Liver (tissue), 9 donors: ENCODE measurements around the gene KHSRP. TPM values are rescaled to one million over a fixed set of nuclear protein-coding genes. Genes with fewer than 3 reads are reported as not detected.

Source experiments
- DNase-seq: peaks from one replicate; pipeline ENCODE4 v3.0.0-alpha.2; 2017; ENCODE audit warnings: low spot score
- H3K27ac ChIP-seq, 2 donors: one replicate each; pipeline ENCODE4 v1.7.0; 2013; ENCODE audit warnings: inconsistent platforms in 2 of 2, low read length in 2 of 2, control low read depth in 1 of 2, low read depth in 1 of 2, mild to moderate bottlenecking in 1 of 2
- H3K27me3 ChIP-seq, 4 donors: one replicate each; pipeline versions ENCODE4 v1.6.1 to v1.7.0; 2013; ENCODE audit warnings: low read length in 3 of 4, inconsistent platforms in 1 of 4, mild to moderate bottlenecking in 1 of 4, moderate library complexity in 1 of 4; ENCODE audit not compliant: control insufficient read depth in 4 of 4, insufficient read depth in 4 of 4
- H3K36me3 ChIP-seq, 4 donors: one replicate each; pipeline versions ENCODE4 v1.6.1 to v1.7.0; 2013; ENCODE audit warnings: low read length in 3 of 4, mild to moderate bottlenecking in 3 of 4, low read depth in 1 of 4, moderate library complexity in 1 of 4; ENCODE audit not compliant: control insufficient read depth in 4 of 4, insufficient read depth in 3 of 4
- H3K4me1 ChIP-seq, 4 donors: one replicate each; pipeline versions ENCODE4 v1.6.1 to v1.7.0; 2013; ENCODE audit warnings: low read length in 3 of 4, mild to moderate bottlenecking in 3 of 4, moderate library complexity in 1 of 4; ENCODE audit not compliant: control insufficient read depth in 4 of 4, insufficient read depth in 4 of 4
- H3K4me3 ChIP-seq, 3 donors: one replicate each; pipeline versions ENCODE4 v1.6.1 to v1.7.0; 2013; ENCODE audit warnings: low read length in 3 of 3, control low read depth in 1 of 3, low read depth in 1 of 3, mild to moderate bottlenecking in 1 of 3
- H3K9ac ChIP-seq, 2 donors: one replicate each; pipeline ENCODE4 v1.7.0; 2013; ENCODE audit warnings: low read length in 2 of 2, mild to moderate bottlenecking in 2 of 2, moderate library complexity in 2 of 2, control low read depth in 1 of 2, low read depth in 1 of 2
- H3K9me3 ChIP-seq, 4 donors: one replicate each; pipeline versions ENCODE4 v1.6.1 to v1.7.0; 2013; ENCODE audit warnings: low read length in 3 of 4; ENCODE audit not compliant: control insufficient read depth in 4 of 4
- EGR1 ChIP-seq, 2 donors: IDR thresholded peaks; 2 replicates each; pipeline ENCODE4 v1.6.1; 2016 to 2018; ENCODE audit warnings: antibody characterized with exemption in 2 of 2, low read depth in 2 of 2
- FOXA1 ChIP-seq: IDR thresholded peaks from 2 replicates; pipeline ENCODE4 v1.6.1; 2016; ENCODE audit warnings: antibody characterized with exemption
- FOXA2 ChIP-seq: IDR thresholded peaks from 2 replicates; pipeline ENCODE4 v1.6.1; 2016; ENCODE audit warnings: antibody characterized with exemption
- GABPA ChIP-seq, 2 donors: IDR thresholded peaks in 1 of 2; conservative IDR thresholded peaks in 1 of 2; 2 replicates each; pipeline ENCODE4 v1.6.1; 2016; ENCODE audit warnings: antibody characterized with exemption in 2 of 2, mild to moderate bottlenecking in 1 of 2, moderate library complexity in 1 of 2
- HNF4A ChIP-seq, 2 donors: conservative IDR thresholded peaks; 2 replicates each; pipeline ENCODE4 v1.6.1; 2016; ENCODE audit warnings: antibody characterized with exemption in 2 of 2, mild to moderate bottlenecking in 2 of 2
- HNF4G ChIP-seq: IDR thresholded peaks from 2 replicates; pipeline ENCODE4 v1.6.1; 2016; ENCODE audit warnings: antibody characterized with exemption
- JUND ChIP-seq, 2 donors: IDR thresholded peaks; 2 replicates each; pipeline ENCODE4 v1.6.1; 2016; ENCODE audit warnings: antibody characterized with exemption in 2 of 2
- NR2F2 ChIP-seq: IDR thresholded peaks from 2 replicates; pipeline ENCODE4 v1.6.1; 2016; ENCODE audit warnings: antibody characterized with exemption
- RAD21 ChIP-seq, 2 donors: IDR thresholded peaks; 2 replicates each; pipeline ENCODE4 v1.6.1; 2016; ENCODE audit warnings: antibody characterized with exemption in 2 of 2, mild to moderate bottlenecking in 2 of 2
- RXRA ChIP-seq, 2 donors: IDR thresholded peaks; 2 replicates each; pipeline ENCODE4 v1.6.1; 2017 to 2018; ENCODE audit warnings: antibody characterized with exemption in 2 of 2, mild to moderate bottlenecking in 1 of 2
- SP1 ChIP-seq: IDR thresholded peaks from 2 replicates; pipeline ENCODE4 v1.6.1; 2018; ENCODE audit warnings: antibody characterized with exemption, mild to moderate bottlenecking
- TAF1 ChIP-seq: conservative IDR thresholded peaks from 2 replicates; pipeline ENCODE4 v1.6.1; 2016; ENCODE audit warnings: antibody characterized with exemption, mild to moderate bottlenecking
- YY1 ChIP-seq: IDR thresholded peaks from 2 replicates; pipeline ENCODE4 v1.6.1; 2016; ENCODE audit warnings: antibody characterized with exemption, mild to moderate bottlenecking
- WGBS: extraction: QIAGEN DNeasy Blood & Tissue Kit; methylation state at CpG from one replicate; pipeline ENCODE4 v1.1.7; 2013; 5-methylcytosine and 5-hydroxymethylcytosine counted together
- polyA plus RNA-seq, 2 donors: library from polyadenylated mRNA; stranded (reverse) in 1 of 2; unstranded in 1 of 2; fragments of 200-250 nt in 1 of 2; fragments of >200 nt in 1 of 2; fragmentation: Nextera tagmentation in 1 of 2; extraction: Ambion mirVana in 1 of 2; gene quantifications; one replicate each; pipeline versions ENCODE4 v1.2.1 to v1.2.3, GENCODE V29; 2013 to 2015
- total RNA-seq, 2 donors: library from RNA; depleted of rRNA; stranded (reverse); fragments of >200 nt; gene quantifications; one replicate each; pipeline ENCODE4 v1.2.3, GENCODE V29; 2014
- TF ChIP-seq, protein P1 (sequence below): IDR thresholded peaks from 2 replicates; pipeline ENCODE4 v1.6.1; 2016; ENCODE audit warnings: antibody characterized with exemption
- TF ChIP-seq, protein P2 (sequence below): IDR thresholded peaks from 2 replicates; pipeline ENCODE4 v1.6.1; 2016; ENCODE audit warnings: antibody characterized with exemption
- TF ChIP-seq, protein P3 (sequence below): IDR thresholded peaks from 2 replicates; pipeline ENCODE4 v1.6.1; 2016; ENCODE audit warnings: antibody characterized with exemption
- TF ChIP-seq, protein P4 (sequence below): fragments of 150-350 bp; IDR thresholded peaks from 2 replicates; pipeline ENCODE4 v1.5.1; 2017; ENCODE audit warnings: improper control_type of control experiment, low read depth, low read length; ENCODE audit not compliant: missing input control
- TF ChIP-seq, protein P5 (sequence below): IDR thresholded peaks from 2 replicates; pipeline ENCODE4 v1.6.1; 2016; ENCODE audit warnings: antibody characterized with exemption, mild to moderate bottlenecking
- donor health status: healthy.
- donor health status: healthy.
- donor health status: healthy.
- donor health status: healthy.
- donor health status: healthy.

Gene KHSRP
- total and polyA plus RNA-seq, 4 donors = 8.0 to 132 (median 66.1) TPM

DNA sequence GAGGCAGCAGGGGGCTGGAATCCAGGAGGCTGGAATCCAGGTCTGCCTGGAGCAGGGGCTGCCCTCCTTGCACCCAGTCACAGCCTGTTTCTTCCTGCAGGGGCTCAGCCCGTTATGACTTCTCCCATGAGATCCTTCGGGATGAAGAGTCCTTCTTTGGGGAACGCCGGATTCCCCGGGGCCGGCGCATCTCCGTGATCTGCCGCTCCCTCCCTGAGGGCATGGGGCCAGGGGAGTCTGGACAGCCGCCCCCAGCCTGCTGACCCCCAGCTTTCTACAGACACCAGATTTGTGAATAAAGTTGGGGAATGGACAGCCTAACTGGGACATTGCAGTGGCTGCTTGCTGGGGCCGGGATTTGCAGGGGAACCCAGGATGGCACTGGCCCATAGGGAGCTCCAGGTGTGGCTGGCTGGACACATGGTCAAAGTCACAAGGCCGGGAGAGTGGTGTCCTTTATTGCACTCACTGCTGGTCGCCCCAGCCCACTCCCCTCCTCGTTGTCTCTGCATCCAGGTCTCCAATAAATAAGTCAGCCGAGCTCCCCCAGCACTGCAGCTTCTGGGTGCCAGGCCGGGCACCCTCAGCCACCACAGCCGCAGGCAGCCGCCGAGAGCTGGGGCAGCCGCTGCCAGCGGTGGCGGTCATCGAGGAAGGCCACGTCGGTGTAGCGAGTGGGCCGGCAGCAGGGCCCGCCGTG lies 49.8 kb downstream of the KHSRP start:
- H3K9me3 ChIP-seq = no peaks in the 10 kb centered on the region
- H3K9ac ChIP-seq = no peak overlapping the region
- no peak for DNase-seq
- no peaks in the 10 kb centered on the region for H3K27me3 ChIP-seq
- no peak overlapping the region for H3K4me3 ChIP-seq
- WGBS = 92% methylated on average over 29 of the region's 29 CpGs
- no peak overlapping the region for H3K27ac ChIP-seq
- H3K36me3 ChIP-seq = peaks cover 5 to 12% (median 9%) of the 10 kb centered on the region in 4 donors
- no peak for TF ChIP-seq JUND (IDR thresholded peaks at IDR 0.05)
- TF ChIP-seq, protein P1, sequence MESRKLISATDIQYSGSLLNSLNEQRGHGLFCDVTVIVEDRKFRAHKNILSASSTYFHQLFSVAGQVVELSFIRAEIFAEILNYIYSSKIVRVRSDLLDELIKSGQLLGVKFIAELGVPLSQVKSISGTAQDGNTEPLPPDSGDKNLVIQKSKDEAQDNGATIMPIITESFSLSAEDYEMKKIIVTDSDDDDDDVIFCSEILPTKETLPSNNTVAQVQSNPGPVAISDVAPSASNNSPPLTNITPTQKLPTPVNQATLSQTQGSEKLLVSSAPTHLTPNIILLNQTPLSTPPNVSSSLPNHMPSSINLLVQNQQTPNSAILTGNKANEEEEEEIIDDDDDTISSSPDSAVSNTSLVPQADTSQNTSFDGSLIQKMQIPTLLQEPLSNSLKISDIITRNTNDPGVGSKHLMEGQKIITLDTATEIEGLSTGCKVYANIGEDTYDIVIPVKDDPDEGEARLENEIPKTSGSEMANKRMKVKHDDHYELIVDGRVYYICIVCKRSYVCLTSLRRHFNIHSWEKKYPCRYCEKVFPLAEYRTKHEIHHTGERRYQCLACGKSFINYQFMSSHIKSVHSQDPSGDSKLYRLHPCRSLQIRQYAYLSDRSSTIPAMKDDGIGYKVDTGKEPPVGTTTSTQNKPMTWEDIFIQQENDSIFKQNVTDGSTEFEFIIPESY = no peak
- no peak for TF ChIP-seq GABPA (IDR thresholded peaks at IDR 0.05 in 1 of 2, conservative IDR thresholded peaks at IDR 0.05 in 1 of 2)
- no peak for TF ChIP-seq NR2F2
- no peak for TF ChIP-seq TAF1
- TF ChIP-seq HNF4G = no peak
- no peak for TF ChIP-seq FOXA2
- TF ChIP-seq, protein P2, sequence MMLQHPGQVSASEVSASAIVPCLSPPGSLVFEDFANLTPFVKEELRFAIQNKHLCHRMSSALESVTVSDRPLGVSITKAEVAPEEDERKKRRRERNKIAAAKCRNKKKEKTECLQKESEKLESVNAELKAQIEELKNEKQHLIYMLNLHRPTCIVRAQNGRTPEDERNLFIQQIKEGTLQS = no peak
- TF ChIP-seq RXRA (IDR thresholded peaks at IDR 0.05) = no peak
- TF ChIP-seq RAD21 (IDR thresholded peaks at IDR 0.05) = no peak
- TF ChIP-seq EGR1 (IDR thresholded peaks at IDR 0.05; ENCODE audit: low read depth in 2 of 2) = no peak
- no peak for TF ChIP-seq SP1
- no peak for TF ChIP-seq FOXA1
- no peak for TF ChIP-seq YY1
- TF ChIP-seq, protein P3, sequence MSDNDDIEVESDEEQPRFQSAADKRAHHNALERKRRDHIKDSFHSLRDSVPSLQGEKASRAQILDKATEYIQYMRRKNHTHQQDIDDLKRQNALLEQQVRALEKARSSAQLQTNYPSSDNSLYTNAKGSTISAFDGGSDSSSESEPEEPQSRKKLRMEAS = no peak
- no peak for TF ChIP-seq HNF4A (conservative IDR thresholded peaks at IDR 0.05)
- peaks cover 2 to 14% (median 4%) of the 10 kb centered on the region in 4 donors for H3K4me1 ChIP-seq

DNA sequence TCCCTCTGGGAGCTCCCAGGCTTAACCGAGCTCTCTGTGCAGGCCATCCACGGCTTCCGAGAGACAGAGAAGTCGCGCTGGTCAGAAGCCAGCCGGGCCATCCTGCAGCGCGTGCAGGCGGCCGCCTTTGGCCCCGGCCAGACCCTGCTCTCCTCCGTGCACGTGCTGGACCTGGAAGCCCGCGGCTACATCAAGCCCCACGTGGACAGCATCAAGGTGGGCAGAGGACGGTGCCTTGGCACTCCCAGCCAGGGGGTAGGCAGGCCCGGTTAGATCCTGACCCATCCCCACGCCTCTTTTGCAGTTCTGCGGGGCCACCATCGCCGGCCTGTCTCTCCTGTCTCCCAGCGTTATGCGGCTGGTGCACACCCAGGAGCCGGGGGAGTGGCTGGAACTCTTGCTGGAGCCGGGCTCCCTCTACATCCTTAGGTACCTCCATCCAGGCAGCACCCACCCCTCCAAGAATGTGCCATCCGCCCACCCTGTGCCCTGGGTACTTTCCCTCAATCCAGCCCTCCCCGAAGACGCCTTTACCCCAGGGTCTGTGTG lies 50.4 kb downstream of the KHSRP start:
- Histone ChIP-seq H3K36me3 (peaks cover 2 to 12% (median 3%) of the 10 kb centered on the region in 4 donors), H3K27ac (no peak overlapping the region), H3K27me3 (no peaks in the 10 kb centered on the region), H3K9me3 (no peaks in the 10 kb centered on the region), H3K9ac (no peak overlapping the region), H3K4me3 (no peak overlapping the region), H3K4me1 (peaks cover 2 to 14% (median 4%) of the 10 kb centered on the region in 4 donors)
- TF ChIP-seq YY1 (no peak), RAD21 (IDR thresholded peaks at IDR 0.05) (no peak), SP1 (no peak), JUND (IDR thresholded peaks at IDR 0.05) (no peak), FOXA2 (no peak), GABPA (IDR thresholded peaks at IDR 0.05 in 1 of 2, conservative IDR thresholded peaks at IDR 0.05 in 1 of 2) (no peak), TAF1 (no peak)
- TF ChIP-seq, protein P2 = no peak
- TF ChIP-seq, protein P1 = no peak
- TF ChIP-seq, protein P4, sequence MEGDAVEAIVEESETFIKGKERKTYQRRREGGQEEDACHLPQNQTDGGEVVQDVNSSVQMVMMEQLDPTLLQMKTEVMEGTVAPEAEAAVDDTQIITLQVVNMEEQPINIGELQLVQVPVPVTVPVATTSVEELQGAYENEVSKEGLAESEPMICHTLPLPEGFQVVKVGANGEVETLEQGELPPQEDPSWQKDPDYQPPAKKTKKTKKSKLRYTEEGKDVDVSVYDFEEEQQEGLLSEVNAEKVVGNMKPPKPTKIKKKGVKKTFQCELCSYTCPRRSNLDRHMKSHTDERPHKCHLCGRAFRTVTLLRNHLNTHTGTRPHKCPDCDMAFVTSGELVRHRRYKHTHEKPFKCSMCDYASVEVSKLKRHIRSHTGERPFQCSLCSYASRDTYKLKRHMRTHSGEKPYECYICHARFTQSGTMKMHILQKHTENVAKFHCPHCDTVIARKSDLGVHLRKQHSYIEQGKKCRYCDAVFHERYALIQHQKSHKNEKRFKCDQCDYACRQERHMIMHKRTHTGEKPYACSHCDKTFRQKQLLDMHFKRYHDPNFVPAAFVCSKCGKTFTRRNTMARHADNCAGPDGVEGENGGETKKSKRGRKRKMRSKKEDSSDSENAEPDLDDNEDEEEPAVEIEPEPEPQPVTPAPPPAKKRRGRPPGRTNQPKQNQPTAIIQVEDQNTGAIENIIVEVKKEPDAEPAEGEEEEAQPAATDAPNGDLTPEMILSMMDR = no peak
- TF ChIP-seq, protein P3 = no peak
- TF ChIP-seq, protein P5, sequence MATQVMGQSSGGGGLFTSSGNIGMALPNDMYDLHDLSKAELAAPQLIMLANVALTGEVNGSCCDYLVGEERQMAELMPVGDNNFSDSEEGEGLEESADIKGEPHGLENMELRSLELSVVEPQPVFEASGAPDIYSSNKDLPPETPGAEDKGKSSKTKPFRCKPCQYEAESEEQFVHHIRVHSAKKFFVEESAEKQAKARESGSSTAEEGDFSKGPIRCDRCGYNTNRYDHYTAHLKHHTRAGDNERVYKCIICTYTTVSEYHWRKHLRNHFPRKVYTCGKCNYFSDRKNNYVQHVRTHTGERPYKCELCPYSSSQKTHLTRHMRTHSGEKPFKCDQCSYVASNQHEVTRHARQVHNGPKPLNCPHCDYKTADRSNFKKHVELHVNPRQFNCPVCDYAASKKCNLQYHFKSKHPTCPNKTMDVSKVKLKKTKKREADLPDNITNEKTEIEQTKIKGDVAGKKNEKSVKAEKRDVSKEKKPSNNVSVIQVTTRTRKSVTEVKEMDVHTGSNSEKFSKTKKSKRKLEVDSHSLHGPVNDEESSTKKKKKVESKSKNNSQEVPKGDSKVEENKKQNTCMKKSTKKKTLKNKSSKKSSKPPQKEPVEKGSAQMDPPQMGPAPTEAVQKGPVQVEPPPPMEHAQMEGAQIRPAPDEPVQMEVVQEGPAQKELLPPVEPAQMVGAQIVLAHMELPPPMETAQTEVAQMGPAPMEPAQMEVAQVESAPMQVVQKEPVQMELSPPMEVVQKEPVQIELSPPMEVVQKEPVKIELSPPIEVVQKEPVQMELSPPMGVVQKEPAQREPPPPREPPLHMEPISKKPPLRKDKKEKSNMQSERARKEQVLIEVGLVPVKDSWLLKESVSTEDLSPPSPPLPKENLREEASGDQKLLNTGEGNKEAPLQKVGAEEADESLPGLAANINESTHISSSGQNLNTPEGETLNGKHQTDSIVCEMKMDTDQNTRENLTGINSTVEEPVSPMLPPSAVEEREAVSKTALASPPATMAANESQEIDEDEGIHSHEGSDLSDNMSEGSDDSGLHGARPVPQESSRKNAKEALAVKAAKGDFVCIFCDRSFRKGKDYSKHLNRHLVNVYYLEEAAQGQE = no peak
- WGBS = 90% methylated on average over 29 of the region's 29 CpGs
- DNase-seq = no peak
